GM23338 (cell line): ENCODE measurements around the gene EPPIN. TPM values are rescaled to one million over a fixed set of nuclear protein-coding genes. Genes with fewer than 3 reads are reported as not detected.

ENCODE experiments used
- ATAC-seq: fragments of 200-7000 bp; cut with Tn5 transposase; 3 replicates; pipeline ENCODE4 v1.9.1; 2020
- DNase-seq: peaks from one replicate; pipeline ENCODE4 v3.0.0-alpha.2; 2015; ENCODE audit warnings: low spot score
- H2AFZ ChIP-seq: fragments of 200-600 bp; sonication (generic); 2 replicates; pipeline ENCODE4 v1.8.0; 2016; ENCODE audit warnings: antibody characterized with exemption, mild to moderate bottlenecking, moderate library complexity
- H3F3A ChIP-seq: fragments of 200-600 bp; sonication (generic); replicated peaks from 2 replicates; pipeline ENCODE4 v1.8.0; 2017; ENCODE audit warnings: antibody characterized with exemption, mixed run types, low read depth
- H3K27ac ChIP-seq: fragments of 200-600 bp; sonication (generic); 2 replicates; pipeline ENCODE4 v1.6.1; 2016; ENCODE audit warnings: low read depth
- H3K27me3 ChIP-seq: fragments of 200-600 bp; sonication (generic); 2 replicates; pipeline ENCODE4 v1.8.0; 2016; ENCODE audit warnings: mild to moderate bottlenecking, mixed run types, moderate library complexity; ENCODE audit not compliant: insufficient read depth
- H3K36me3 ChIP-seq: fragments of 200-600 bp; sonication (generic); 2 replicates; pipeline ENCODE4 v1.8.0; 2016; ENCODE audit warnings: mild to moderate bottlenecking; ENCODE audit not compliant: insufficient read depth
- H3K4me1 ChIP-seq: fragments of 200-600 bp; sonication (generic); 2 replicates; pipeline ENCODE4 v1.8.0; 2016; ENCODE audit warnings: mild to moderate bottlenecking, moderate library complexity; ENCODE audit not compliant: insufficient read depth
- H3K4me2 ChIP-seq: fragments of 200-600 bp; sonication (generic); 2 replicates; pipeline ENCODE4 v1.7.1; 2017; ENCODE audit warnings: mixed run types
- H3K4me3 ChIP-seq: fragments of 200-600 bp; sonication (generic); 2 replicates; pipeline ENCODE4 v1.6.1; 2016; ENCODE audit warnings: mixed run types
- H3K79me2 ChIP-seq: fragments of 200-600 bp; sonication (generic); replicated peaks from 2 replicates; pipeline ENCODE4 v1.8.0; 2017; ENCODE audit warnings: mild to moderate bottlenecking; ENCODE audit not compliant: insufficient read depth
- H3K9me2 ChIP-seq: fragments of 200-600 bp; sonication (generic); 2 replicates; pipeline ENCODE4 v1.8.0; 2017; ENCODE audit not compliant: insufficient read depth
- H4K20me1 ChIP-seq: fragments of 200-600 bp; sonication (generic); replicated peaks from 2 replicates; pipeline ENCODE4 v1.8.0; 2017; ENCODE audit warnings: mild to moderate bottlenecking; ENCODE audit not compliant: insufficient read depth
- H3K27ac Mint-ChIP-seq: 2 replicates; pipeline ENCODE4 v1.8.0; 2020; ENCODE audit warnings: inconsistent platforms, mild to moderate bottlenecking, moderate library complexity, mixed read lengths
- H3K27me3 Mint-ChIP-seq: 3 replicates; pipeline ENCODE4 v1.8.0; 2022; ENCODE audit warnings: low read depth, mild to moderate bottlenecking, moderate library complexity, mixed read lengths, inconsistent platforms; ENCODE audit not compliant: insufficient read depth, poor library complexity
- H3K36me3 Mint-ChIP-seq: 3 replicates; pipeline ENCODE4 v1.8.0; 2021; ENCODE audit warnings: low read depth, mild to moderate bottlenecking, inconsistent platforms, moderate library complexity, mixed read lengths
- H3K4me1 Mint-ChIP-seq: 3 replicates; pipeline ENCODE4 v1.8.0; 2020; ENCODE audit warnings: mild to moderate bottlenecking, inconsistent platforms, mixed read lengths
- H3K4me3 Mint-ChIP-seq: 3 replicates; pipeline ENCODE4 v1.8.0; 2021; ENCODE audit warnings: moderate library complexity, mild to moderate bottlenecking, inconsistent platforms, mixed read lengths
- H3K9me3 Mint-ChIP-seq: 3 replicates; pipeline ENCODE4 v1.8.0; 2020; ENCODE audit warnings: moderate library complexity, mild to moderate bottlenecking, inconsistent platforms, mixed read lengths
- JUNB ChIP-seq: IDR thresholded peaks from one replicate; pipeline ENCODE4 v1.6.1; 2016; ENCODE audit warnings: antibody characterized with exemption; ENCODE audit not compliant: unreplicated experiment
- POLR2AphosphoS5 ChIP-seq: IDR thresholded peaks from 2 replicates; pipeline ENCODE4 v1.6.1; 2016; ENCODE audit warnings: antibody characterized with exemption, low read depth
- STAT1 ChIP-seq: IDR thresholded peaks from one replicate; pipeline ENCODE4 v1.6.1; 2016; ENCODE audit warnings: antibody characterized with exemption; ENCODE audit not compliant: unreplicated experiment
- polyA plus RNA-seq: library from polyadenylated mRNA; unstranded; fragments of >200 nt; fragmentation: Nextera tagmentation; extraction: Ambion mirVana; gene quantifications from 2 replicates; pipeline ENCODE4 v1.2.1, GENCODE V29; 2016
- total RNA-seq: library from RNA; depleted of rRNA; stranded (reverse); fragments of >200 nt; shearing (Covaris generic); gene quantifications from 2 replicates; pipeline ENCODE4 v1.2.3, GENCODE V29; 2014
- TF ChIP-seq, protein P1 (sequence below), 2 experiments: fragments of 200-600 bp in 1 of 2; sonication (generic) in 1 of 2; conservative IDR thresholded peaks; 2 replicates each; pipeline versions ENCODE4 v1.5.1 to v1.6.1; 2016 to 2017; ENCODE audit warnings: antibody characterized with exemption in 2 of 2, low read depth in 2 of 2, mild to moderate bottlenecking in 2 of 2, moderate library complexity in 1 of 2
- TF ChIP-seq, protein P2 (sequence below): IDR thresholded peaks from 2 replicates; pipeline ENCODE4 v1.6.1; 2016; ENCODE audit warnings: antibody characterized with exemption

The EPPIN gene
- total and polyA plus RNA-seq, 2 experiments from 2014 or later = 0.78 TPM; not detected in 1

DNA sequence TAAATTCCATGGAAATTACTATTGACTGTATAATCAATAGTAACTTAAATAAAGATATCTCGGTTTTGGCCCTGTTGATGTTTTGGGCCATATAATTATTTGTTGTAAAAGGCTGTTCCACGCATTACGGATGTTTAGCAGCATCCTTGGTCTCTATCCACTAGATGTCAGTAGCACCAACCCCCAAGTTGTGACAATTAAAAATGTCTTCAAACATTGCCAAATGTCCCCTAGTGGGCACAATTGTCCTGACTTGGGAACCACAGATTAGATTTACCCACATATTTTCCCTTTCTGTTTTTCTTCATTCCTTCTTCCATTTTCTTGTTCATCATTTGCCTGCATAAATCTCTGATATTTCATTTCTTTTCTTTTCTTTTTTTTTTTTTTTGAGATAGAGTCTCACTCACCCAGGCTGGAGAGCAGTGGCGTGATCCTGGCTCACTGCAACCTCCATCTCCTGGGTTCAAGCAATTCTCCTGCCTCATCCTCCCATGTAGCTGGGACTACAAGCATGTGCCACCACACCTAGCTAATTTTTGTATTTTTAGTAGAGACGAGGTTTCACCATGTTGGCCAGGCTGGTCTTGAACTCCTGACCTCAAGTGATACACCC is 45.5 kb upstream of the EPPIN start:
- Histone ChIP-seq H3K27ac (no peak overlapping the region), H3K27me3 (no peaks in the 10 kb centered on the region), H3K4me3 (no peak overlapping the region), H3K4me2 (no peak overlapping the region), H4K20me1 (no peaks in the 10 kb centered on the region), H3K4me1 (no peaks in the 10 kb centered on the region), H3K9me2 (peaks cover 5% of the 10 kb centered on the region), H3K79me2 (no peaks in the 10 kb centered on the region), H3K36me3 (no peaks in the 10 kb centered on the region), H3F3A (no peaks in the 10 kb centered on the region), H2AFZ (no peak overlapping the region)
- H3K36me3 Mint-ChIP-seq = peaks cover 9% of the 10 kb centered on the region; the same call in 2 of the 3 replicates
- ATAC-seq = peak; percentile 71
- H3K27me3 Mint-ChIP-seq = no peaks in the 10 kb centered on the region
- TF ChIP-seq, protein P1, sequence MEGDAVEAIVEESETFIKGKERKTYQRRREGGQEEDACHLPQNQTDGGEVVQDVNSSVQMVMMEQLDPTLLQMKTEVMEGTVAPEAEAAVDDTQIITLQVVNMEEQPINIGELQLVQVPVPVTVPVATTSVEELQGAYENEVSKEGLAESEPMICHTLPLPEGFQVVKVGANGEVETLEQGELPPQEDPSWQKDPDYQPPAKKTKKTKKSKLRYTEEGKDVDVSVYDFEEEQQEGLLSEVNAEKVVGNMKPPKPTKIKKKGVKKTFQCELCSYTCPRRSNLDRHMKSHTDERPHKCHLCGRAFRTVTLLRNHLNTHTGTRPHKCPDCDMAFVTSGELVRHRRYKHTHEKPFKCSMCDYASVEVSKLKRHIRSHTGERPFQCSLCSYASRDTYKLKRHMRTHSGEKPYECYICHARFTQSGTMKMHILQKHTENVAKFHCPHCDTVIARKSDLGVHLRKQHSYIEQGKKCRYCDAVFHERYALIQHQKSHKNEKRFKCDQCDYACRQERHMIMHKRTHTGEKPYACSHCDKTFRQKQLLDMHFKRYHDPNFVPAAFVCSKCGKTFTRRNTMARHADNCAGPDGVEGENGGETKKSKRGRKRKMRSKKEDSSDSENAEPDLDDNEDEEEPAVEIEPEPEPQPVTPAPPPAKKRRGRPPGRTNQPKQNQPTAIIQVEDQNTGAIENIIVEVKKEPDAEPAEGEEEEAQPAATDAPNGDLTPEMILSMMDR (conservative IDR thresholded peaks at IDR 0.05; ENCODE audit: low read depth in 2 of 2) = peak; percentile 93 to 98
- TF ChIP-seq JUNB = no peak
- peak; percentile 85 for DNase-seq
- H3K4me1 Mint-ChIP-seq = no peaks in the 10 kb centered on the region
- H3K27ac Mint-ChIP-seq = no peak overlapping the region
- H3K9me3 Mint-ChIP-seq = peaks cover 9% of the 10 kb centered on the region
- H3K4me3 Mint-ChIP-seq = no peak overlapping the region

DNA sequence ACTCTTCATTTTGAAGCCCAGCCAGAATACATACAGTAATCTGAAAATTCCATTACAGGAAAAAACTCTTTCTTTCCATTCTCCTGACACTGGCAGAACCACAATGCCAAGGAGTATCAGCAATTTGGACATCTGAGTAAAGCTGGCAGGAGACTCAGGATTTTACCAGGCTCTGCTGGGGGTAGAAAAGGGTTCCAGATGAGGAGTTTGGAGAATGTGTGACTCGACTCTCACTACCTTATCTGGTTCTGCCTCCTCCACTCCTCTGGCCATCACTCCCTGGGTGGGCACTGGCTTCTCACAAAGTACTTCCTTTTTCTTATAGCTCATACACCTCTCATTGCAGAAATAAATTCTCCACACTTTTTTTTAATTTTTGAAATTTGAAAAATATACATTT is 42.5 kb upstream of the EPPIN start:
- H3K79me2 ChIP-seq = no peaks in the 10 kb centered on the region
- H3K36me3 ChIP-seq = no peaks in the 10 kb centered on the region
- no peak for DNase-seq
- Mint-ChIP-seq H3K36me3 (peaks cover 9% of the 10 kb centered on the region; the same call in 2 of the 3 replicates), H3K4me1 (no peaks in the 10 kb centered on the region), H3K4me3 (no peak overlapping the region), H3K9me3 (peaks cover 9% of the 10 kb centered on the region), H3K27ac (no peak overlapping the region), H3K27me3 (no peaks in the 10 kb centered on the region)
- no peaks in the 10 kb centered on the region for H3F3A ChIP-seq
- no peak overlapping the region for H3K4me2 ChIP-seq
- no peaks in the 10 kb centered on the region for H3K4me1 ChIP-seq
- TF ChIP-seq, protein P1 (conservative IDR thresholded peaks at IDR 0.05; ENCODE audit: low read depth in 2 of 2) = no peak
- TF ChIP-seq STAT1 = no peak
- TF ChIP-seq POLR2AphosphoS5 = no peak
- TF ChIP-seq, protein P2, sequence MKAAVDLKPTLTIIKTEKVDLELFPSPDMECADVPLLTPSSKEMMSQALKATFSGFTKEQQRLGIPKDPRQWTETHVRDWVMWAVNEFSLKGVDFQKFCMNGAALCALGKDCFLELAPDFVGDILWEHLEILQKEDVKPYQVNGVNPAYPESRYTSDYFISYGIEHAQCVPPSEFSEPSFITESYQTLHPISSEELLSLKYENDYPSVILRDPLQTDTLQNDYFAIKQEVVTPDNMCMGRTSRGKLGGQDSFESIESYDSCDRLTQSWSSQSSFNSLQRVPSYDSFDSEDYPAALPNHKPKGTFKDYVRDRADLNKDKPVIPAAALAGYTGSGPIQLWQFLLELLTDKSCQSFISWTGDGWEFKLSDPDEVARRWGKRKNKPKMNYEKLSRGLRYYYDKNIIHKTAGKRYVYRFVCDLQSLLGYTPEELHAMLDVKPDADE = no peak
- H3K4me3 ChIP-seq = no peak overlapping the region
- ATAC-seq = no peak
- H3K27ac ChIP-seq = no peak overlapping the region
- H3K27me3 ChIP-seq = no peaks in the 10 kb centered on the region
- H3K9me2 ChIP-seq = no peaks in the 10 kb centered on the region; the same call in 1 of the 2 replicates
- no peaks in the 10 kb centered on the region for H4K20me1 ChIP-seq
- H2AFZ ChIP-seq = peak overlapping the region; percentile 83; the same call in 1 of the 2 replicates
